SU-DHL-6 (cell line): ENCODE data around the gene CEP164.

Source experiments
- H2AFZ ChIP-seq: fragments of 200-600 bp; sonication (generic); 2 replicates; pipeline ENCODE4 v1.6.1; 2014; ENCODE audit warnings: low read depth, mild to moderate bottlenecking, moderate library complexity, mixed read lengths, antibody characterized with exemption, low read length; ENCODE audit not compliant: severe bottlenecking
- H3F3A ChIP-seq: fragments of 200-600 bp; shearing (Covaris generic); 2 replicates; pipeline ENCODE4 v1.6.0; 2016; ENCODE audit warnings: antibody characterized with exemption, mild to moderate bottlenecking; ENCODE audit not compliant: insufficient read depth
- H3K27ac ChIP-seq: fragments of 200-600 bp; sonication (generic); 2 replicates; pipeline ENCODE4 v1.5.1; 2016; ENCODE audit warnings: low read depth, mild to moderate bottlenecking, low read length, moderate library complexity, mixed read lengths
- H3K27me3 ChIP-seq: fragments of 200-600 bp; sonication (generic), shearing (Covaris generic); 2 replicates; pipeline ENCODE4 v1.6.0; 2014; ENCODE audit warnings: mild to moderate bottlenecking, low read length
- H3K36me3 ChIP-seq: fragments of 200-600 bp; sonication (generic); 2 replicates; pipeline ENCODE4 v1.6.1; 2014; ENCODE audit warnings: mild to moderate bottlenecking, low read length, mixed read lengths
- H3K4me2 ChIP-seq: fragments of 300-600, 200-600 bp; shearing (Covaris generic), sonication (generic); 2 replicates; pipeline ENCODE4 v1.6.0; 2014; ENCODE audit warnings: low read length, low read depth, mild to moderate bottlenecking; ENCODE audit not compliant: poor library complexity, severe bottlenecking
- H3K4me3 ChIP-seq: fragments of 200-600 bp; sonication (generic); 2 replicates; pipeline ENCODE4 v1.5.1; 2014; ENCODE audit warnings: antibody characterized with exemption, low read length, mild to moderate bottlenecking, mixed read lengths; ENCODE audit not compliant: insufficient read depth, poor library complexity, severe bottlenecking
- H3K79me2 ChIP-seq: fragments of 200-600 bp; sonication (generic); 2 replicates; pipeline ENCODE4 v1.6.1; 2014; ENCODE audit warnings: mild to moderate bottlenecking, low read length, moderate library complexity; ENCODE audit not compliant: insufficient read depth
- H3K9ac ChIP-seq: fragments of 200-600 bp; sonication (generic); 2 replicates; pipeline ENCODE4 v1.7.0; 2014; ENCODE audit warnings: mild to moderate bottlenecking, low read length
- H3K9me2 ChIP-seq: fragments of 200-600 bp; sonication (generic); replicated peaks from 2 replicates; pipeline ENCODE4 v1.6.1; 2014; ENCODE audit warnings: low read length; ENCODE audit not compliant: insufficient read depth
- H3K9me3 ChIP-seq: fragments of 200-600 bp; sonication (generic); 2 replicates; pipeline ENCODE4 v1.6.1; 2014; ENCODE audit warnings: low read length, mixed read lengths; ENCODE audit not compliant: insufficient read depth
- H4K20me1 ChIP-seq: fragments of 200-600 bp; sonication (generic); 2 replicates; pipeline ENCODE4 v1.6.1; 2014; ENCODE audit warnings: low read depth, mild to moderate bottlenecking, antibody characterized with exemption, low read length, moderate library complexity, mixed read lengths
- CTCF ChIP-seq: fragments of 200-600 bp; sonication (generic); IDR thresholded peaks from one replicate; pipeline ENCODE4 v1.5.1; 2017; ENCODE audit warnings: antibody characterized with exemption, mild to moderate bottlenecking, low read length, moderate library complexity; ENCODE audit not compliant: insufficient read depth, poor library complexity, severe bottlenecking
- EZH2phosphoT487 ChIP-seq: fragments of 200-600 bp; sonication (generic), shearing (Covaris generic); conservative IDR thresholded peaks from 2 replicates; pipeline ENCODE4 v1.6.1; 2018; ENCODE audit warnings: mild to moderate bottlenecking, antibody characterized with exemption, low read length, moderate library complexity, mixed read lengths

CEP164 gene

GRCh38 chr11:117426941-117427340 lies 99.3 kb downstream of the CEP164 start:
- H4K20me1 ChIP-seq: no peaks in the 10 kb centered on the region
- no peaks in the 10 kb centered on the region for H3K9me3 ChIP-seq
- H3K27ac ChIP-seq: no peak overlapping the region
- H3K4me2 ChIP-seq: no peak overlapping the region
- no peaks in the 10 kb centered on the region for H3K27me3 ChIP-seq
- no peaks in the 10 kb centered on the region for H3K36me3 ChIP-seq
- no peak overlapping the region for H3K4me3 ChIP-seq
- TF ChIP-seq CTCF (no peak), EZH2phosphoT487 (no peak)
- H3K9me2 ChIP-seq: no peaks in the 10 kb centered on the region
- H2AFZ ChIP-seq: no peak overlapping the region
- no peaks in the 10 kb centered on the region for H3F3A ChIP-seq
- H3K9ac ChIP-seq: no peak overlapping the region
- H3K79me2 ChIP-seq: no peaks in the 10 kb centered on the region

- TF ChIP-seq EZH2phosphoT487 (no peak), CTCF (no peak)
- Histone ChIP-seq H2AFZ (no peak overlapping the region), H3K27ac (no peak overlapping the region), H3F3A (no peaks in the 10 kb centered on the region), H3K27me3 (no peaks in the 10 kb centered on the region), H3K9ac (no peak overlapping the region), H3K36me3 (no peaks in the 10 kb centered on the region), H3K9me2 (no peaks in the 10 kb centered on the region), H3K9me3 (no peaks in the 10 kb centered on the region), H3K79me2 (no peaks in the 10 kb centered on the region), H3K4me2 (no peak overlapping the region), H3K4me3 (no peak overlapping the region), H4K20me1 (no peaks in the 10 kb centered on the region)
Observed at GRCh38 chr11:117427356-117427874, 99.8 kb downstream of the CEP164 start.

- no peaks in the 10 kb centered on the region for H3K36me3 ChIP-seq
- H3K9me2 ChIP-seq: no peaks in the 10 kb centered on the region
- H3K9me3 ChIP-seq: no peaks in the 10 kb centered on the region
- no peak overlapping the region for H3K4me2 ChIP-seq
- no peak overlapping the region for H3K4me3 ChIP-seq
- H2AFZ ChIP-seq: no peak overlapping the region
- H3K27me3 ChIP-seq: no peaks in the 10 kb centered on the region
- H3K79me2 ChIP-seq: no peaks in the 10 kb centered on the region
- no peak overlapping the region for H3K27ac ChIP-seq
- TF ChIP-seq EZH2phosphoT487: no peak
- TF ChIP-seq CTCF: no peak
- no peaks in the 10 kb centered on the region for H3F3A ChIP-seq
- H4K20me1 ChIP-seq: no peaks in the 10 kb centered on the region
- no peak overlapping the region for H3K9ac ChIP-seq
Observed at GRCh38 chr11:117428186-117428855, 100.7 kb downstream of the CEP164 start.
